ENCODE measurements around the gene BATF2. TPM values are rescaled to one million over a fixed set of nuclear protein-coding genes. Genes with fewer than 3 reads are reported as not detected.
A peak's percentile ranks its signal among the peaks of the same experiment; 100 is the strongest.

Gene BATF2
- total and polyA plus RNA-seq, 9 of the 15 experiments (the other 6 are each of a cell fraction or from before 2014, with no cell fraction given) = 1.7 to 8.9 (median 6.4) TPM

DNA sequence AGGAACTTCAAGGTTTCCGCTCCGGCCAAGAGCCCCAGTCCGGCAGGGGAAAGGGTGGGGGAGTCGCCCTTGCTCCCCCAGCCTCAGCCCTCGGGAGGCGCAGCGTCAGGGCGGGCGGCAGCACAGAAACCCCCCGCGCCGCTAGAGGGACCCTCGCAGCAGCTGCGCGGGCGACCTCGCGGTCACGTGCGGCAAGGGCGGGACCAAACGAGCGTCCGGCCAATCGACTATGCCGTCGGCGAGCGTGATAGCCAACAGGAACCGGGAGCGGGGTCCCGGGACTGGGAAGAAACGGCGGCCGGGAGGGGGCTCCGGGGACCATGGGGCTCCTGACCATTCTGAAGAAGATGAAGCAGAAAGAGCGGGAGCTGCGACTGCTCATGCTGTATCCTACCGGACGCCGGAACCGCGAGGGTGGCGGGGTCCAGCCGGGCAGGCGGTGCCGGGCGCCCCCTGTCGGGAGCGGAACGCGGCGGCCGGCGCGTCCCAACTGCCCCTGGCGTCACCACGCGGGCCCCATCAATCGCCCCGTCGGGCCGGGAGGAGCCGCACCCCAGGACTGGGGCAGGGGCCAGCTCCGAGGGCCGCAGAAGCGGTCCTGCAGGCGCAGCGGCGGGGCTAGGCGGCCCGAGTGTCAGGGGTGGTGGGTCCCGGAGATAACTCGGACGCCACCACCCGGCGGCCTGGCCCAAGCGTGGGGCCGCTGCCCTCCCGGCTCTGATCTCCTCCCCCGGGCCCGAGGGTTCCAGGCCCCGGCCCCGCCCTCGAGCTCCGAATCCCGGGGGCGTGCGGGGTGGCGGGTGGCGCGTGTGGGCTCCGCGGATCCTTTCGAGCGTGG lies 17.3 kb upstream of the BATF2 start, which contains the start of gene ARL2 (continued):
- TF ChIP-seq ZKSCAN1 (IDR thresholded peaks at IDR 0.05; ENCODE audit: low read depth, low read length) (no peak), SMAD3 (CRISPR knock-in tag; conservative IDR thresholded peaks at IDR 0.05) (0 out of 2 replicates have a peak, but pooled peaks have one; percentile 11), SREBF2 (CRISPR knock-in tag; IDR thresholded peaks at IDR 0.05) (no peak), OTX1 (CRISPR knock-in tag; IDR thresholded peaks at IDR 0.05) (peak; percentile 25; the same call in 1 of the 2 replicates), ATF7 (IDR thresholded peaks at IDR 0.05) (peak; percentile 95), GTF2F1 (IDR thresholded peaks at IDR 0.05; ENCODE audit: low read depth, low read length) (no peak), CBFB (CRISPR knock-in tag; IDR thresholded peaks at IDR 0.05) (no peak), RBM25 (IDR thresholded peaks at IDR 0.05; ENCODE audit: low read depth, low read length, severe bottlenecking) (peak; percentile 83), MEIS2 (IDR thresholded peaks at IDR 0.05; ENCODE audit: partially characterized antibody) (peak; percentile 65), GATA2 (CRISPR knock-in tag; IDR thresholded peaks at IDR 0.05) (no peak), ZNF143 (CRISPR knock-in tag; IDR thresholded peaks at IDR 0.05) (peak; percentile 26; the same call in 1 of the 2 replicates), KLF16 (IDR thresholded peaks at IDR 0.05) (no peak; the same call in 1 of the 2 replicates)
- TF ChIP-seq, protein P1, sequence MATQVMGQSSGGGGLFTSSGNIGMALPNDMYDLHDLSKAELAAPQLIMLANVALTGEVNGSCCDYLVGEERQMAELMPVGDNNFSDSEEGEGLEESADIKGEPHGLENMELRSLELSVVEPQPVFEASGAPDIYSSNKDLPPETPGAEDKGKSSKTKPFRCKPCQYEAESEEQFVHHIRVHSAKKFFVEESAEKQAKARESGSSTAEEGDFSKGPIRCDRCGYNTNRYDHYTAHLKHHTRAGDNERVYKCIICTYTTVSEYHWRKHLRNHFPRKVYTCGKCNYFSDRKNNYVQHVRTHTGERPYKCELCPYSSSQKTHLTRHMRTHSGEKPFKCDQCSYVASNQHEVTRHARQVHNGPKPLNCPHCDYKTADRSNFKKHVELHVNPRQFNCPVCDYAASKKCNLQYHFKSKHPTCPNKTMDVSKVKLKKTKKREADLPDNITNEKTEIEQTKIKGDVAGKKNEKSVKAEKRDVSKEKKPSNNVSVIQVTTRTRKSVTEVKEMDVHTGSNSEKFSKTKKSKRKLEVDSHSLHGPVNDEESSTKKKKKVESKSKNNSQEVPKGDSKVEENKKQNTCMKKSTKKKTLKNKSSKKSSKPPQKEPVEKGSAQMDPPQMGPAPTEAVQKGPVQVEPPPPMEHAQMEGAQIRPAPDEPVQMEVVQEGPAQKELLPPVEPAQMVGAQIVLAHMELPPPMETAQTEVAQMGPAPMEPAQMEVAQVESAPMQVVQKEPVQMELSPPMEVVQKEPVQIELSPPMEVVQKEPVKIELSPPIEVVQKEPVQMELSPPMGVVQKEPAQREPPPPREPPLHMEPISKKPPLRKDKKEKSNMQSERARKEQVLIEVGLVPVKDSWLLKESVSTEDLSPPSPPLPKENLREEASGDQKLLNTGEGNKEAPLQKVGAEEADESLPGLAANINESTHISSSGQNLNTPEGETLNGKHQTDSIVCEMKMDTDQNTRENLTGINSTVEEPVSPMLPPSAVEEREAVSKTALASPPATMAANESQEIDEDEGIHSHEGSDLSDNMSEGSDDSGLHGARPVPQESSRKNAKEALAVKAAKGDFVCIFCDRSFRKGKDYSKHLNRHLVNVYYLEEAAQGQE (IDR thresholded peaks at IDR 0.05; ENCODE audit: borderline replicate concordance) = peak; percentile 78
- TF ChIP-seq, protein P1 (CRISPR knock-in tag; IDR thresholded peaks at IDR 0.05; ENCODE audit: low read depth) = peak; percentile 24; the same call in 1 of the 2 replicates
- TF ChIP-seq, protein P2, sequence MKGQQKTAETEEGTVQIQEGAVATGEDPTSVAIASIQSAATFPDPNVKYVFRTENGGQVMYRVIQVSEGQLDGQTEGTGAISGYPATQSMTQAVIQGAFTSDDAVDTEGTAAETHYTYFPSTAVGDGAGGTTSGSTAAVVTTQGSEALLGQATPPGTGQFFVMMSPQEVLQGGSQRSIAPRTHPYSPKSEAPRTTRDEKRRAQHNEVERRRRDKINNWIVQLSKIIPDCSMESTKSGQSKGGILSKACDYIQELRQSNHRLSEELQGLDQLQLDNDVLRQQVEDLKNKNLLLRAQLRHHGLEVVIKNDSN (CRISPR knock-in tag; IDR thresholded peaks at IDR 0.05) = peak; percentile 99
- TF ChIP-seq, protein P3, sequence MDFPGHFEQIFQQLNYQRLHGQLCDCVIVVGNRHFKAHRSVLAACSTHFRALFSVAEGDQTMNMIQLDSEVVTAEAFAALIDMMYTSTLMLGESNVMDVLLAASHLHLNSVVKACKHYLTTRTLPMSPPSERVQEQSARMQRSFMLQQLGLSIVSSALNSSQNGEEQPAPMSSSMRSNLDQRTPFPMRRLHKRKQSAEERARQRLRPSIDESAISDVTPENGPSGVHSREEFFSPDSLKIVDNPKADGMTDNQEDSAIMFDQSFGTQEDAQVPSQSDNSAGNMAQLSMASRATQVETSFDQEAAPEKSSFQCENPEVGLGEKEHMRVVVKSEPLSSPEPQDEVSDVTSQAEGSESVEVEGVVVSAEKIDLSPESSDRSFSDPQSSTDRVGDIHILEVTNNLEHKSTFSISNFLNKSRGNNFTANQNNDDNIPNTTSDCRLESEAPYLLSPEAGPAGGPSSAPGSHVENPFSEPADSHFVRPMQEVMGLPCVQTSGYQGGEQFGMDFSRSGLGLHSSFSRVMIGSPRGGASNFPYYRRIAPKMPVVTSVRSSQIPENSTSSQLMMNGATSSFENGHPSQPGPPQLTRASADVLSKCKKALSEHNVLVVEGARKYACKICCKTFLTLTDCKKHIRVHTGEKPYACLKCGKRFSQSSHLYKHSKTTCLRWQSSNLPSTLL (IDR thresholded peaks at IDR 0.05) = no peak
